H9 (cell line): ENCODE data around the gene LMTK2. TPM values are rescaled to one million over a fixed set of nuclear protein-coding genes. Genes with fewer than 3 reads are reported as not detected.

Source experiments
- DNase-seq: peaks from one replicate; pipeline ENCODE4 v3.0.0-alpha.2; 2017
- H2AFZ ChIP-seq: one replicate; pipeline ENCODE4 v1.6.1; 2013; ENCODE audit warnings: mild to moderate bottlenecking, low read length, control low read depth, moderate library complexity
- H2AK5ac ChIP-seq: 2 replicates; pipeline ENCODE4 v1.6.1; 2013; ENCODE audit warnings: low read length, control low read depth, mixed read lengths; ENCODE audit not compliant: insufficient read length
- H2BK120ac ChIP-seq: one replicate; pipeline ENCODE4 v1.6.1; 2013; ENCODE audit warnings: low read depth, mild to moderate bottlenecking, low read length, control low read depth, inconsistent platforms; ENCODE audit not compliant: poor library complexity, severe bottlenecking
- H2BK12ac ChIP-seq: 2 replicates; pipeline ENCODE4 v1.6.1; 2013; ENCODE audit warnings: low read length, control low read depth, mixed read lengths, low read depth; ENCODE audit not compliant: insufficient read length
- H2BK15ac ChIP-seq: 2 replicates; pipeline ENCODE4 v1.6.1; 2013; ENCODE audit warnings: low read depth, low read length, control low read depth
- H2BK20ac ChIP-seq: one replicate; pipeline ENCODE4 v1.6.1; 2013; ENCODE audit warnings: low read depth, mild to moderate bottlenecking, low read length, control low read depth, inconsistent platforms; ENCODE audit not compliant: poor library complexity, severe bottlenecking
- H2BK5ac ChIP-seq: 2 replicates; pipeline ENCODE4 v1.6.1; 2013; ENCODE audit warnings: low read length, control low read depth, mixed read lengths; ENCODE audit not compliant: insufficient read length
- H3K14ac ChIP-seq: 2 replicates; pipeline ENCODE4 v1.6.1; 2013; ENCODE audit warnings: low read length, control low read depth; ENCODE audit not compliant: insufficient read depth
- H3K18ac ChIP-seq: 2 replicates; pipeline ENCODE4 v1.6.1; 2013; ENCODE audit warnings: low read depth, mild to moderate bottlenecking, mixed read lengths, low read length, control low read depth; ENCODE audit not compliant: insufficient read length
- H3K23ac ChIP-seq: 2 replicates; pipeline ENCODE4 v1.6.1; 2013; ENCODE audit warnings: low read length, control low read depth, mixed read lengths, low read depth; ENCODE audit not compliant: insufficient read length
- H3K23me2 ChIP-seq: 2 replicates; pipeline ENCODE4 v1.6.1; 2013; ENCODE audit warnings: low read depth, mild to moderate bottlenecking, mixed read lengths, low read length, control low read depth; ENCODE audit not compliant: insufficient read length, poor library complexity, severe bottlenecking
- H3K27ac ChIP-seq: 2 replicates; pipeline ENCODE4 v1.5.1; 2013; ENCODE audit warnings: low read length, control low read depth, mixed read lengths, low read depth; ENCODE audit not compliant: insufficient read length
- H3K27me3 ChIP-seq: 2 replicates; pipeline ENCODE4 v1.6.1; 2013; ENCODE audit warnings: low read length, control low read depth, inconsistent platforms; ENCODE audit not compliant: insufficient read depth
- H3K4ac ChIP-seq: 2 replicates; pipeline ENCODE4 v1.6.1; 2013; ENCODE audit warnings: low read depth, mild to moderate bottlenecking, control low read depth, inconsistent platforms, low read length, moderate library complexity
- H3K4me1 ChIP-seq: 2 replicates; pipeline ENCODE4 v1.6.1; 2013; ENCODE audit warnings: low read length, control low read depth, inconsistent platforms; ENCODE audit not compliant: insufficient read depth
- H3K4me2 ChIP-seq: 2 replicates; pipeline ENCODE4 v1.6.1; 2013; ENCODE audit warnings: low read length, control low read depth, mixed read lengths; ENCODE audit not compliant: insufficient read length, insufficient read depth
- H3K56ac ChIP-seq: 2 replicates; pipeline ENCODE4 v1.6.1; 2013; ENCODE audit warnings: low read depth, mild to moderate bottlenecking, mixed read lengths, low read length, control low read depth; ENCODE audit not compliant: insufficient read length
- H3K79me1 ChIP-seq: 2 replicates; pipeline ENCODE4 v1.6.1; 2013; ENCODE audit warnings: low read depth, mild to moderate bottlenecking, moderate library complexity, low read length, control low read depth, inconsistent platforms; ENCODE audit not compliant: insufficient read depth, poor library complexity, severe bottlenecking
- H3K79me2 ChIP-seq: 2 replicates; pipeline ENCODE4 v1.6.1; 2013; ENCODE audit warnings: low read length, control low read depth, inconsistent platforms; ENCODE audit not compliant: insufficient read depth
- H3K9ac ChIP-seq: 2 replicates; pipeline ENCODE4 v1.6.1; 2013; ENCODE audit warnings: low read length, control low read depth, mixed read lengths; ENCODE audit not compliant: insufficient read length; ENCODE audit errors: extremely low read depth
- H3K9me3 ChIP-seq: one replicate; pipeline ENCODE4 v1.6.1; 2013; ENCODE audit warnings: low read depth, low read length, inconsistent platforms; ENCODE audit not compliant: control insufficient read depth
- H3T11ph ChIP-seq: one replicate; pipeline ENCODE4 v1.6.1; 2013; ENCODE audit warnings: mild to moderate bottlenecking, low read length, control low read depth, inconsistent platforms
- H4K20me1 ChIP-seq: one replicate; pipeline ENCODE4 v1.6.1; 2013; ENCODE audit not compliant: control insufficient read depth, insufficient read length, insufficient read depth
- H4K5ac ChIP-seq: 2 replicates; pipeline ENCODE4 v1.6.1; 2013; ENCODE audit warnings: low read depth, mild to moderate bottlenecking, mixed read lengths, low read length, control low read depth; ENCODE audit not compliant: insufficient read length
- H4K8ac ChIP-seq: replicated peaks from 2 replicates; pipeline ENCODE4 v1.6.1; 2013; ENCODE audit warnings: low read length, control low read depth, mixed read lengths, low read depth; ENCODE audit not compliant: insufficient read length
- H4K91ac ChIP-seq: 2 replicates; pipeline ENCODE4 v1.6.1; 2013; ENCODE audit warnings: low read depth, mild to moderate bottlenecking, moderate library complexity, mixed read lengths, low read length, control low read depth; ENCODE audit not compliant: insufficient read length
- H3K27ac Mint-ChIP-seq, 3 experiments: 2 replicates in 2 of 3; 3 replicates in 1 of 3; pipeline ENCODE4 v1.8.0; 2020 to 2021; ENCODE audit warnings: mixed read lengths in 3 of 3, mild to moderate bottlenecking in 1 of 3, moderate library complexity in 1 of 3
- H3K27me3 Mint-ChIP-seq: 2 replicates; pipeline ENCODE4 v1.8.0; 2021; ENCODE audit warnings: low read depth, mild to moderate bottlenecking, moderate library complexity, mixed read lengths
- H3K36me3 Mint-ChIP-seq, 3 experiments: 2 replicates in 2 of 3; 3 replicates in 1 of 3; pipeline ENCODE4 v1.8.0; 2020 to 2021; ENCODE audit warnings: low read depth in 3 of 3, mixed read lengths in 3 of 3; ENCODE audit not compliant: insufficient read depth in 1 of 3
- H3K4me1 Mint-ChIP-seq, 2 experiments: 2 replicates each; pipeline ENCODE4 v1.8.0; 2020; ENCODE audit warnings: mixed read lengths in 2 of 2
- H3K4me3 Mint-ChIP-seq, 2 experiments: 2 replicates in 1 of 2; 3 replicates in 1 of 2; pipeline ENCODE4 v1.8.0; 2020 to 2021; ENCODE audit warnings: mild to moderate bottlenecking in 2 of 2, mixed read lengths in 2 of 2, moderate library complexity in 1 of 2
- H3K9me3 Mint-ChIP-seq, 2 experiments: 2 replicates in 1 of 2; 3 replicates in 1 of 2; pipeline ENCODE4 v1.8.0; 2020; ENCODE audit warnings: mild to moderate bottlenecking in 2 of 2, mixed read lengths in 2 of 2, moderate library complexity in 1 of 2
- CTCF ChIP-seq: fragments of 200-600 bp; sonication (generic); conservative IDR thresholded peaks from 3 replicates; pipeline ENCODE4 v1.8.0; 2021; ENCODE audit warnings: antibody characterized with exemption, mild to moderate bottlenecking
- whole genome bisulfite sequencing: extraction: QIAGEN DNeasy Blood & Tissue Kit; methylation state at CpG from one replicate; pipeline ENCODE4 v1.1.7; 2013; ENCODE audit warnings: missing lambda C conversion rate, low lambda C conversion rate, mixed read lengths; ENCODE audit not compliant: insufficient read length; ENCODE audit errors: extremely low coverage; 5-methylcytosine and 5-hydroxymethylcytosine counted together
- total RNA-seq: library from RNA; stranded (reverse); gene quantifications from 2 replicates; pipeline ENCODE4 v1.2.1, GENCODE V29; 2021

LMTK2 gene
- total RNA-seq, 1 experiment from 2014 or later, result 24.9 TPM

DNA sequence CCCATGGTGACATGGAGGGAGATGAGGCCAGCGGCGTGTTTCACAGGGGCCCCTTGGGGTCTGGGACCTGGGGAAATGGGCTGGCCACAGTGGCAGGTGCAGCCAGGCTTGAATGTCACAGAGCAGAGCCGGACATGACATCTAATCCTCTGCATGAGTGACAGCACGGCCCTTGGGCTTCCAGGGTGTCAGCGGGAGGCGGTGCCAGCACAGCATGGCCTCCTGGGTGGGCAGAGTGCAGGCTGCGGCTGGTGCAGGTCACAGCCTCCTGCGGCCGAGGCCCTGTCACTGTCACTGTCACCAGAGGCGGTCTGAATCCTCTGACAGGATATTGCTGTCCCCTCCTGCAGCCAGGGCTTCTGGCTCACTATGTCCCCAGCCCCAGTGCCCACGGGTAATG, 122.8 kb downstream of the LMTK2 start:
- no peak for TF ChIP-seq CTCF
- no peak overlapping the region for H3T11ph ChIP-seq
- no peaks in the 10 kb centered on the region for H3K79me1 ChIP-seq
- H3K36me3 Mint-ChIP-seq, result peaks cover 0 to 6% (median 0%) of the 10 kb centered on the region in 3 experiments; a peak in 2 of 7 replicates
- H2BK5ac ChIP-seq, result no peak overlapping the region
- no peak overlapping the region for H4K8ac ChIP-seq
- H3K27ac ChIP-seq, result no peak overlapping the region
- H4K91ac ChIP-seq, result no peak overlapping the region
- no peak overlapping the region for H2BK15ac ChIP-seq
- no peaks in the 10 kb centered on the region for H3K23me2 ChIP-seq
- H3K9me3 ChIP-seq, result no peaks in the 10 kb centered on the region
- no peaks in the 10 kb centered on the region for H3K4me1 ChIP-seq
- no peak overlapping the region for H2AFZ ChIP-seq
- peaks cover 0 to 3% of the 10 kb centered on the region in 2 experiments; a peak in 1 of 4 replicates for H3K4me1 Mint-ChIP-seq
- H3K4me2 ChIP-seq, result no peak overlapping the region
- H3K14ac ChIP-seq, result no peak overlapping the region
- H3K4ac ChIP-seq, result no peak overlapping the region
- WGBS, result no CpG with 5 or more reads among the region's 11 CpGs
- no peak overlapping the region for H3K18ac ChIP-seq
- H3K56ac ChIP-seq, result no peak overlapping the region
- H3K27ac Mint-ChIP-seq, result peak overlapping the region in 1 of 3 experiments; percentile 64; a peak in 1 of 7 replicates
- H3K27me3 Mint-ChIP-seq, result no peaks in the 10 kb centered on the region
- no peak overlapping the region for H3K4me3 Mint-ChIP-seq
- H2BK120ac ChIP-seq, result no peak overlapping the region
- H3K79me2 ChIP-seq, result no peaks in the 10 kb centered on the region
- H3K9me3 Mint-ChIP-seq, result no peaks in the 10 kb centered on the region; a peak in 1 of 5 replicates
- H2AK5ac ChIP-seq, result no peak overlapping the region
- no peak for DNase-seq
- no peaks in the 10 kb centered on the region for H4K20me1 ChIP-seq
- H3K9ac ChIP-seq, result no peak overlapping the region
- H3K27me3 ChIP-seq, result no peaks in the 10 kb centered on the region
- no peak overlapping the region for H4K5ac ChIP-seq
- no peak overlapping the region for H3K23ac ChIP-seq
- no peak overlapping the region for H2BK20ac ChIP-seq
- H2BK12ac ChIP-seq, result no peak overlapping the region
